Loucy (cell line): Measurements from ENCODE around the gene DAPK1.

Experiments used
- EZH2phosphoT487 ChIP-seq: fragments of 200-600 bp; IDR thresholded peaks from 2 replicates; pipeline ENCODE4 v1.6.1; 2018; ENCODE audit warnings: antibody characterized with exemption, mild to moderate bottlenecking, moderate library complexity, borderline replicate concordance
- TF ChIP-seq, protein P1 (sequence below): fragments of 200-600 bp; sonication (generic); conservative IDR thresholded peaks from 2 replicates; pipeline ENCODE4 v1.5.1; 2014; ENCODE audit warnings: mild to moderate bottlenecking, antibody characterized with exemption, low read length

DNA sequence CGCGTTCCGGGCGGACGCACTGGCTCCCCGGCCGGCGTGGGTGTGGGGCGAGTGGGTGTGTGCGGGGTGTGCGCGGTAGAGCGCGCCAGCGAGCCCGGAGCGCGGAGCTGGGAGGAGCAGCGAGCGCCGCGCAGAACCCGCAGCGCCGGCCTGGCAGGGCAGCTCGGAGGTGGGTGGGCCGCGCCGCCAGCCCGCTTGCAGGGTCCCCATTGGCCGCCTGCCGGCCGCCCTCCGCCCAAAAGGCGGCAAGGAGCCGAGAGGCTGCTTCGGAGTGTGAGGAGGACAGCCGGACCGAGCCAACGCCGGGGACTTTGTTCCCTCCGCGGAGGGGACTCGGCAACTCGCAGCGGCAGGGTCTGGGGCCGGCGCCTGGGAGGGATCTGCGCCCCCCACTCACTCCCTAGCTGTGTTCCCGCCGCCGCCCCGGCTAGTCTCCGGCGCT lies at the start of gene DAPK1:
- TF ChIP-seq, protein P1, sequence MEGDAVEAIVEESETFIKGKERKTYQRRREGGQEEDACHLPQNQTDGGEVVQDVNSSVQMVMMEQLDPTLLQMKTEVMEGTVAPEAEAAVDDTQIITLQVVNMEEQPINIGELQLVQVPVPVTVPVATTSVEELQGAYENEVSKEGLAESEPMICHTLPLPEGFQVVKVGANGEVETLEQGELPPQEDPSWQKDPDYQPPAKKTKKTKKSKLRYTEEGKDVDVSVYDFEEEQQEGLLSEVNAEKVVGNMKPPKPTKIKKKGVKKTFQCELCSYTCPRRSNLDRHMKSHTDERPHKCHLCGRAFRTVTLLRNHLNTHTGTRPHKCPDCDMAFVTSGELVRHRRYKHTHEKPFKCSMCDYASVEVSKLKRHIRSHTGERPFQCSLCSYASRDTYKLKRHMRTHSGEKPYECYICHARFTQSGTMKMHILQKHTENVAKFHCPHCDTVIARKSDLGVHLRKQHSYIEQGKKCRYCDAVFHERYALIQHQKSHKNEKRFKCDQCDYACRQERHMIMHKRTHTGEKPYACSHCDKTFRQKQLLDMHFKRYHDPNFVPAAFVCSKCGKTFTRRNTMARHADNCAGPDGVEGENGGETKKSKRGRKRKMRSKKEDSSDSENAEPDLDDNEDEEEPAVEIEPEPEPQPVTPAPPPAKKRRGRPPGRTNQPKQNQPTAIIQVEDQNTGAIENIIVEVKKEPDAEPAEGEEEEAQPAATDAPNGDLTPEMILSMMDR, result no peak
- TF ChIP-seq EZH2phosphoT487, result no peak
